CD4-positive, alpha-beta T cell treated with Interleukin-6 at 100 ng/mL for 8 hours (primary cell): ENCODE data around the gene PPAT.
"Not testable (repeated sequence)": the region's sequence is repeated elsewhere in the genome, so short reads cannot be mapped to it uniquely, and the experiment has no call there.

Source experiments
- DNase-seq: peaks from one replicate; pipeline ENCODE4 v3.0.0-alpha.2; 2020; ENCODE audit warnings: mixed read lengths, low spot score

The PPAT gene

GRCh38 chr4:56375458-56375857, 60.0 kb downstream of the PPAT start:
- DNase-seq = no peak

- DNase-seq = no peak
These were observed 60.5 kb downstream of the PPAT start for GRCh38 chr4:56374956-56375355.

GRCh38 chr4:56372774-56373173, 62.6 kb downstream of the PPAT start:
- no peak for DNase-seq

- no peak for DNase-seq
These were observed 63.8 kb downstream of the PPAT start for GRCh38 chr4:56371426-56372220.

GRCh38 chr4:56370377-56370776, 65.0 kb downstream of the PPAT start:
- no peak for DNase-seq

GRCh38 chr4:56362981-56363380, 72.4 kb downstream of the PPAT start:
- DNase-seq = not testable (repeated sequence)

- no peak for DNase-seq
These were observed 75.3 kb downstream of the PPAT start for GRCh38 chr4:56360071-56360470.

GRCh38 chr4:56356650-56357049, 78.8 kb downstream of the PPAT start:
- DNase-seq = no peak

GRCh38 chr4:56348576-56348975, 86.8 kb downstream of the PPAT start:
- no peak for DNase-seq

- no peak for DNase-seq
These were observed 90.0 kb downstream of the PPAT start for GRCh38 chr4:56345458-56345857.
